Upper lobe of right lung (tissue), 1 donor: ENCODE measurements around the gene ZNF773. TPM values are rescaled to one million over a fixed set of nuclear protein-coding genes. Genes with fewer than 3 reads are reported as not detected.
"Not testable (repeated sequence)": the region's sequence is repeated elsewhere in the genome, so short reads cannot be mapped to it uniquely, and the experiment has no call there.

Experiments
- ATAC-seq: fragments of 200-7000 bp; cut with Tn5 transposase; one replicate; pipeline ENCODE4 v1.9.1; 2020; ENCODE audit warnings: mild to moderate bottlenecking, moderate library complexity
- DNase-seq: peaks from one replicate; pipeline ENCODE4 v3.0.0-alpha.2; 2020
- H3K27ac ChIP-seq: fragments of 200-600 bp; one replicate; pipeline ENCODE4 v1.8.0; 2022
- H3K27me3 ChIP-seq: fragments of 200-600 bp; one replicate; pipeline ENCODE4 v1.8.0; 2022; ENCODE audit warnings: mild to moderate bottlenecking
- H3K36me3 ChIP-seq: fragments of 200-600 bp; one replicate; pipeline ENCODE4 v1.8.0; 2022
- H3K4me1 ChIP-seq: fragments of 200-600 bp; one replicate; pipeline ENCODE4 v1.8.0; 2022
- H3K4me3 ChIP-seq: fragments of 200-600 bp; one replicate; pipeline ENCODE4 v1.8.0; 2022; ENCODE audit warnings: mild to moderate bottlenecking
- H3K9me3 ChIP-seq: fragments of 200-600 bp; one replicate; pipeline ENCODE4 v1.8.0; 2022
- intact Hi-C: fragments of 100-400 bp; cut with DNase I; formaldehyde crosslinking; loops from one replicate; pipeline ENCODE4 v1.11.0; 2022
- total RNA-seq: library from RNA; stranded (reverse); fragmentation: NEBNext Ultra II Directional; extraction: Animal tissue kit (Norgen Biotek cat#: 25700); gene quantifications from one replicate; pipeline ENCODE4 v1.2.1, GENCODE V29; 2021
- TF ChIP-seq, protein P1 (sequence below): fragments of 200-600 bp; IDR thresholded peaks from one replicate; pipeline ENCODE4 v1.8.0; 2022; ENCODE audit warnings: antibody characterized with exemption
- donor health status: DM: no; HTN: yes; CAD: no; lungs with severe emphysema.

ZNF773 gene
- total RNA-seq, 1 donor from 2014 or later, result 7.1 TPM

DNA sequence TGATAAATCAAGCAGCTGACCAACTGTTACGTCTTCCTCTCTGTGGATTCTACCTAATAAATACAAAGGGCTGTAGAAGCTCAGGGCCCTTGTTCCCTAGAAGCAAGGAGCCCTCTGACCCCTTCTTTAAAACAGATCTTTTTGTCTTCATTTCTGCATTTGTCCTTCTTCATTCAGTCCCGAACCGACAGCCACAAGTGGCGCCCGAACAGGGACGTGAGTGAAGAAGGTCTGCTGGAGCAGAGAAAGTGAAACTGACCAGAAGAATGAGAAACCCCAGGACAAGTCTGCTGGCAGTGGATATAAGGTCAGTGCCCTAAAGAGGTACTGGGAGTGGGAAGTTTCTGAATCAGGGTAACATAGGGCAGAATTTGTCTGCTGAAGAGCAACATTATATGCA is 13.1 kb downstream of the ZNF773 start:
- intact Hi-C loops, result no loop called here
- peaks cover 34% of the 10 kb centered on the region for H3K9me3 ChIP-seq
- no peaks in the 10 kb centered on the region for H3K27me3 ChIP-seq
- H3K4me3 ChIP-seq, result no peak overlapping the region
- TF ChIP-seq, protein P1, sequence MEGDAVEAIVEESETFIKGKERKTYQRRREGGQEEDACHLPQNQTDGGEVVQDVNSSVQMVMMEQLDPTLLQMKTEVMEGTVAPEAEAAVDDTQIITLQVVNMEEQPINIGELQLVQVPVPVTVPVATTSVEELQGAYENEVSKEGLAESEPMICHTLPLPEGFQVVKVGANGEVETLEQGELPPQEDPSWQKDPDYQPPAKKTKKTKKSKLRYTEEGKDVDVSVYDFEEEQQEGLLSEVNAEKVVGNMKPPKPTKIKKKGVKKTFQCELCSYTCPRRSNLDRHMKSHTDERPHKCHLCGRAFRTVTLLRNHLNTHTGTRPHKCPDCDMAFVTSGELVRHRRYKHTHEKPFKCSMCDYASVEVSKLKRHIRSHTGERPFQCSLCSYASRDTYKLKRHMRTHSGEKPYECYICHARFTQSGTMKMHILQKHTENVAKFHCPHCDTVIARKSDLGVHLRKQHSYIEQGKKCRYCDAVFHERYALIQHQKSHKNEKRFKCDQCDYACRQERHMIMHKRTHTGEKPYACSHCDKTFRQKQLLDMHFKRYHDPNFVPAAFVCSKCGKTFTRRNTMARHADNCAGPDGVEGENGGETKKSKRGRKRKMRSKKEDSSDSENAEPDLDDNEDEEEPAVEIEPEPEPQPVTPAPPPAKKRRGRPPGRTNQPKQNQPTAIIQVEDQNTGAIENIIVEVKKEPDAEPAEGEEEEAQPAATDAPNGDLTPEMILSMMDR, result no peak
- DNase-seq (no peak), ATAC-seq (no peak)
- H3K36me3 ChIP-seq, result no peaks in the 10 kb centered on the region
- H3K27ac ChIP-seq, result no peak overlapping the region
- H3K4me1 ChIP-seq, result no peaks in the 10 kb centered on the region

DNA sequence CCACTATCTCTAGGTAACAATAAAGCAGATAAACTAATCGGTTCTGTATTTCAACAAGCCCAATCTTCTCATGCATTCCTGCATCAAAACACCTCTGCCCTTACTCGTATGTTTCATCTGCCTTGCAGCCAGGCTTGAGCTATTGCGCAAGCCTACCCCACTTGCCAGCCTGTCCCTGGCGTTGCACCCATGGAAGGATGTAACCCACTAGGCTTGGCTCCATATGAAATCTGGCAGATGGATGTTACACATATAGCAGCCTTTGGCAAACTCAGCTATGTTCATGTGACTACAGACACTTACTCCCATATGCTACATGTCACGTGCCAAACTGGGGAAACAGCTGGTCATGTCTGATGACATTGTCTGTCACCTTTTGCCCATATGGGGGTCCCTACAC is 15.5 kb downstream of the ZNF773 start:
- Histone ChIP-seq H3K4me1 (no peaks in the 10 kb centered on the region), H3K4me3 (no peak overlapping the region), H3K27me3 (no peaks in the 10 kb centered on the region), H3K27ac (no peak overlapping the region), H3K9me3 (peaks cover 30% of the 10 kb centered on the region), H3K36me3 (no peaks in the 10 kb centered on the region)
- no peak for ATAC-seq
- intact Hi-C loops, result no loop called here
- TF ChIP-seq, protein P1, result no peak
- DNase-seq, result no peak

DNA sequence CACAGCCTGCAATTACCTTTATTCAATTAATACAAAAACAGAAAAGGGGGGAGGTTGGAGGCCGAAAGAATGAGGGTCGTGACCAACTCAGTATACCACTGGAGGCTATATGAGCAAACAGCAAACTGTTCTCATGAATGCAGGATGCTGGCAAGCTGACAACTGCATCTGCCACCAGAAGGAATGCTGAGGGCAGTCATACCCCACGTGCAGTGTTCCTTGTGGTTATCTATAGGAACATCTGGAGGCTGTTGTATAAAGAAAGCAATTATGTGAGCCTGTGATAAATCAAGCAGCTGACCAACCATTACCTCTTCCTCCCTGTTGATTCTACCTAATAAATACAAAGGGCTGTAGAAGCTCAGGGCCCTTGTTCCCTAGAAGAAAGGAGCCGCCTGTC is 18.3 kb downstream of the ZNF773 start:
- DNase-seq, H3K4me1 ChIP-seq, H3K36me3 ChIP-seq, intact Hi-C loops, H3K27ac ChIP-seq, H3K27me3 ChIP-seq, H3K4me3 ChIP-seq, ATAC-seq: not testable (repeated sequence)
- peaks cover 17% of the 10 kb centered on the region for H3K9me3 ChIP-seq

DNA sequence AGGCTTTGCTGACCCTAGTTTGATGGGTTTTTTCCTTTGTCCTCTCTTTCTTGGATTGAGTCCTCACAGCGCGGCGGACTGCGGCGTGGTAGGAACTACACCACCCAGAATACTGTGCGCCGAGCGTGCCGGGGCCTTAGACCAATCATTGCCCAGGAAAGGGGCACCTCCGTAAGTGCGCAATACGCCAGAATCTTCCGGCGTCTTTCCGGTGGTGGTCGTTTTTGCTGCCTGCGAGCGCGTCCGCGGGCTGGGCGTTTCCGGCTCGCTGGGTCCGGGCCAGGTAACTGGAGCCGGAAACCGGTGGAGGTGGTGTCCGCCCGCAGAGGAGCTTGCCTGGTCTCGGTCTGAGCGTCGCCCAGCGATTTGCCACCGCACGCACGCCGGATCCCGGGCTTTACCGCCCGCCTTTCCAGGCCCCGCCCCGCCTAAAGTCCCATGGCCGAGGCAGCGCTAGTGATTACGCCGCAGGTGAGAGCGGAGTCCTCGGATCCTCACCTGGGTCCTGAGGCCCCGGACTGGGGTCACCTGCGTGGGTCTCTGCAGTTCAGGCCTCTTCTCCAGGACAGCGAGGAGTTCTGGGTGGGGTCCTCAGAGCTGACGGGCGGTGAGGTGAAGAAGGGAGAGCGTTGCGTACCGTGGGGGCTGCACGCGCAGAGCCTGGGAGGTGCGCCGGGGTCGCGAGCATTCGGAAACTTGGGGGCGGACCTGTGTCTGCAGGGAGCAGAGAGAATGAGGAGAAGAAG is 27.6 kb downstream of the ZNF773 start, which contains the start of gene ZNF549:
ZNF549 (plus strand) TSS at position 221 of the 746 bp plus-strand sequence; CDS start at position 439, 218 bp downstream.
- peak within 1 kb of the TSS; percentile 80 for H3K27ac ChIP-seq
- peaks cover 9% of the 10 kb centered on the region for H3K4me1 ChIP-seq
- peak; percentile 91 for DNase-seq
- no peaks in the 10 kb centered on the region for H3K27me3 ChIP-seq
- H3K36me3 ChIP-seq, result peaks cover 17% of the 10 kb centered on the region
- peaks cover 5% of the 10 kb centered on the region for H3K9me3 ChIP-seq
- peak; percentile 100 for ATAC-seq
- peak within 1 kb of the TSS; percentile 89 for H3K4me3 ChIP-seq
- TF ChIP-seq, protein P1, result no peak
- intact Hi-C loops, result no loop called here

DNA sequence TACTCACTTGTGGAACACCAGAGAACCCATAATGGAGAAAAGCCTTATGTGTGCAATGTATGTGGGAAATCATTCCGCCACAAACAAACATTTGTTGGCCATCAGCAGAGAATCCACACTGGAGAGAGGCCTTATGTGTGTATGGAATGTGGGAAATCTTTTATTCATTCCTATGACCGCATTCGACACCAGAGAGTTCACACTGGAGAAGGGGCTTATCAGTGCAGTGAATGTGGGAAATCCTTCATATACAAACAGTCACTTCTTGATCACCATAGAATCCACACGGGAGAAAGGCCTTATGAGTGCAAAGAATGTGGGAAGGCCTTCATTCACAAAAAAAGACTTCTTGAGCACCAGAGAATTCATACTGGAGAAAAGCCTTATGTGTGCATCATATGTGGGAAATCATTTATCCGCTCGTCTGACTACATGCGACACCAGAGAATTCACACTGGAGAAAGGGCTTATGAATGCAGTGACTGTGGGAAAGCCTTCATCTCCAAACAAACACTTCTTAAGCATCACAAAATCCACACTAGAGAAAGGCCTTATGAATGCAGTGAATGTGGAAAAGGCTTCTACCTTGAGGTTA is 38.3 kb downstream of the ZNF773 start:
- Histone ChIP-seq H3K27ac (no peak overlapping the region), H3K27me3 (no peaks in the 10 kb centered on the region), H3K4me1 (no peaks in the 10 kb centered on the region), H3K9me3 (peaks cover 100% of the 10 kb centered on the region), H3K36me3 (peaks cover 37% of the 10 kb centered on the region), H3K4me3 (no peak overlapping the region)
- DNase-seq, result no peak
- ATAC-seq, result no peak
- TF ChIP-seq, protein P1, result no peak
- intact Hi-C loops, result no loop called here

DNA sequence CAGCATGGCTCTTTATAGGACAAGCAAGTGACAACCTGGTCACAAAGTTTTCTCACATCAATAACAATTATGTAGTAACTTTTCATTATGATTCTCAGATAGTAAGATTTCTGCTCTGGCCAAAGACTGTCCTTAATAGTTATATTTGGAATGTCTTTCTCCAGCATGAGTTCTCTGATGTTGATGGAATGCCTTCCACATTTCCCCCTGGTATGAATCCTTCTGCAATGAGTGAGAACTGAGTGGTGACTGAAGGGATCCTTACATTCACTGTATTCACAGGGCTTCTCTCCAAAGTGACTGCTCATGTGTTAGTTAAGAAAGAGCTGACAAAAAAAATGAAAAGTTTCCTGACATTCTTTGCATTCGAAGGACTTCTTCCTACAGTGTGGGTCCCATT is 46.8 kb downstream of the ZNF773 start:
- no peak overlapping the region for H3K4me3 ChIP-seq
- H3K9me3 ChIP-seq, result peaks cover 91% of the 10 kb centered on the region
- H3K36me3 ChIP-seq, result peaks cover 46% of the 10 kb centered on the region
- TF ChIP-seq, protein P1, result no peak
- DNase-seq (no peak), ATAC-seq (no peak)
- H3K4me1 ChIP-seq, result no peaks in the 10 kb centered on the region
- no peaks in the 10 kb centered on the region for H3K27me3 ChIP-seq
- no peak overlapping the region for H3K27ac ChIP-seq
- intact Hi-C loops, result no loop called here
